CD14-positive monocyte (primary cell): ENCODE data around the gene FRMD4A. TPM values are rescaled to one million over a fixed set of nuclear protein-coding genes. Genes with fewer than 3 reads are reported as not detected.
A peak's percentile ranks its signal among the peaks of the same experiment; 100 is the strongest.

ENCODE experiments used
- DNase-seq, 3 donors: peaks; one replicate each; pipeline ENCODE4 v3.0.0-alpha.2; 2011 to 2022
- H2AFZ ChIP-seq: 2 replicates; pipeline ENCODE4 v1.6.0; 2012; ENCODE audit warnings: mild to moderate bottlenecking, low read depth, low read length, inconsistent platforms; ENCODE audit not compliant: insufficient read depth, poor library complexity, severe bottlenecking
- H3K27ac ChIP-seq, 2 donors: 1 replicate in 1 of 2; 2 replicates in 1 of 2; pipeline ENCODE4 v1.5.1; 2012 to 2013; ENCODE audit warnings: low read length in 2 of 2, control low read depth in 1 of 2, inconsistent platforms in 1 of 2, low read depth in 1 of 2, mild to moderate bottlenecking in 1 of 2
- H3K27me3 ChIP-seq, 2 donors: one replicate each; pipeline versions ENCODE4 v1.6.0 to v1.6.1; 2011 to 2013; ENCODE audit warnings: low read length in 2 of 2; ENCODE audit not compliant: control insufficient read depth in 2 of 2, insufficient read depth in 2 of 2
- H3K36me3 ChIP-seq, 2 donors: replicated peaks in 1 of 2; 1 replicate in 1 of 2; 2 replicates in 1 of 2; pipeline versions ENCODE4 v1.5.1 to v1.6.1; 2012 to 2013; ENCODE audit warnings: low read length in 2 of 2, control low read depth in 1 of 2, inconsistent platforms in 1 of 2, mild to moderate bottlenecking in 1 of 2; ENCODE audit not compliant: insufficient read depth in 2 of 2, control insufficient read depth in 1 of 2
- H3K4me1 ChIP-seq, 2 donors: 1 replicate in 1 of 2; 2 replicates in 1 of 2; pipeline versions ENCODE4 v1.5.1 to v1.6.1; 2012 to 2013; ENCODE audit warnings: low read length in 2 of 2, control low read depth in 1 of 2, inconsistent platforms in 1 of 2, mild to moderate bottlenecking in 1 of 2, moderate library complexity in 1 of 2; ENCODE audit not compliant: insufficient read depth in 2 of 2, control insufficient read depth in 1 of 2
- H3K4me2 ChIP-seq: replicated peaks from 2 replicates; pipeline ENCODE3; 2012; ENCODE audit warnings: low read length, moderate library complexity, mild to moderate bottlenecking; ENCODE audit not compliant: poor library complexity, severe bottlenecking; ENCODE audit errors: extremely low read depth
- H3K4me3 ChIP-seq, 3 experiments: fragments of 200-600 bp in 1 of 3; sonication (generic) in 1 of 3; replicated peaks in 1 of 3; 1 replicate in 2 of 3; 2 replicates in 1 of 3; pipeline ENCODE4 v1.5.1; 2011 to 2013; ENCODE audit warnings: low read length in 3 of 3, mild to moderate bottlenecking in 3 of 3, control low read depth in 2 of 3, low read depth in 2 of 3, inconsistent platforms in 1 of 3, moderate library complexity in 1 of 3
- H3K79me2 ChIP-seq: 2 replicates; pipeline ENCODE4 v1.6.0; 2012; ENCODE audit warnings: mild to moderate bottlenecking, control low read depth, inconsistent platforms, low read length, moderate library complexity; ENCODE audit not compliant: insufficient read depth
- H3K9ac ChIP-seq: 2 replicates; pipeline ENCODE4 v1.6.0; 2017; ENCODE audit warnings: low read length, mild to moderate bottlenecking; ENCODE audit not compliant: insufficient read depth, poor library complexity, severe bottlenecking
- H3K9me3 ChIP-seq, 2 donors: replicated peaks in 1 of 2; 1 replicate in 1 of 2; 2 replicates in 1 of 2; pipeline versions ENCODE4 v1.5.1 to v1.6.1; 2012 to 2013; ENCODE audit warnings: low read length in 2 of 2, control low read depth in 1 of 2; ENCODE audit not compliant: control insufficient read depth in 1 of 2, insufficient read depth in 1 of 2
- H4K20me1 ChIP-seq: 2 replicates; pipeline ENCODE4 v1.6.0; 2012; ENCODE audit warnings: mild to moderate bottlenecking, low read length, control low read depth, moderate library complexity; ENCODE audit not compliant: insufficient read depth
- H3K27ac Mint-ChIP-seq, 7 donors: one replicate each; pipeline ENCODE4 v1.8.0; 2020; ENCODE audit warnings: mild to moderate bottlenecking in 7 of 7, mixed read lengths in 7 of 7, moderate library complexity in 6 of 7, inconsistent platforms in 2 of 7
- H3K27me3 Mint-ChIP-seq, 3 donors: one replicate each; pipeline ENCODE4 v1.8.0; 2021 to 2022; ENCODE audit warnings: low read depth in 3 of 3, mild to moderate bottlenecking in 3 of 3, mixed read lengths in 3 of 3, moderate library complexity in 3 of 3, inconsistent platforms in 1 of 3
- H3K36me3 Mint-ChIP-seq, 2 donors: one replicate each; pipeline ENCODE4 v1.8.0; 2020; ENCODE audit warnings: mixed read lengths in 2 of 2, inconsistent platforms in 1 of 2, mild to moderate bottlenecking in 1 of 2
- H3K4me1 Mint-ChIP-seq: one replicate; pipeline ENCODE4 v1.8.0; 2020; ENCODE audit warnings: mild to moderate bottlenecking, mixed read lengths
- H3K4me3 Mint-ChIP-seq, 2 donors: one replicate each; pipeline ENCODE4 v1.8.0; 2020; ENCODE audit warnings: mild to moderate bottlenecking in 2 of 2, mixed read lengths in 2 of 2, moderate library complexity in 1 of 2
- H3K9me3 Mint-ChIP-seq, 7 donors: one replicate each; pipeline ENCODE4 v1.8.0; 2020 to 2022; ENCODE audit warnings: mixed read lengths in 7 of 7, mild to moderate bottlenecking in 6 of 7, moderate library complexity in 6 of 7, inconsistent platforms in 2 of 7
- WGBS: methylation state at CpG from one replicate; pipeline ENCODE4 v1.1.5; 2013; ENCODE audit warnings: missing lambda C conversion rate; ENCODE audit not compliant: insufficient coverage; 5-methylcytosine and 5-hydroxymethylcytosine counted together
- intact Hi-C, 2 donors: fragments of 100-400 bp; cut with micrococcal nuclease; formaldehyde crosslinking; loops; one replicate each; pipeline versions ENCODE4 v1.15.0 to v1.15.1; 2023
- polyA plus RNA-seq, 3 donors: library from polyadenylated mRNA; depleted of rRNA in 1 of 3; unstranded in 2 of 3; stranded (reverse) in 1 of 3; fragments of 300-500 nt in 2 of 3; fragments of >200 nt in 1 of 3; fragmentation: Illumina TruSeq in 2 of 3; gene quantifications; 1 replicate in 2 of 3; 2 replicates in 1 of 3; pipeline ENCODE4 v1.2.3, GENCODE V29; 2012 to 2021
- TF ChIP-seq, protein P1 (sequence below): fragments of 200-600 bp; IDR thresholded peaks from one replicate; pipeline ENCODE4 v1.8.0; 2022; ENCODE audit warnings: antibody characterized with exemption, mild to moderate bottlenecking

The FRMD4A gene
- polyA plus RNA-seq, 3 donors: 0.12 TPM; not detected in 2

DNA sequence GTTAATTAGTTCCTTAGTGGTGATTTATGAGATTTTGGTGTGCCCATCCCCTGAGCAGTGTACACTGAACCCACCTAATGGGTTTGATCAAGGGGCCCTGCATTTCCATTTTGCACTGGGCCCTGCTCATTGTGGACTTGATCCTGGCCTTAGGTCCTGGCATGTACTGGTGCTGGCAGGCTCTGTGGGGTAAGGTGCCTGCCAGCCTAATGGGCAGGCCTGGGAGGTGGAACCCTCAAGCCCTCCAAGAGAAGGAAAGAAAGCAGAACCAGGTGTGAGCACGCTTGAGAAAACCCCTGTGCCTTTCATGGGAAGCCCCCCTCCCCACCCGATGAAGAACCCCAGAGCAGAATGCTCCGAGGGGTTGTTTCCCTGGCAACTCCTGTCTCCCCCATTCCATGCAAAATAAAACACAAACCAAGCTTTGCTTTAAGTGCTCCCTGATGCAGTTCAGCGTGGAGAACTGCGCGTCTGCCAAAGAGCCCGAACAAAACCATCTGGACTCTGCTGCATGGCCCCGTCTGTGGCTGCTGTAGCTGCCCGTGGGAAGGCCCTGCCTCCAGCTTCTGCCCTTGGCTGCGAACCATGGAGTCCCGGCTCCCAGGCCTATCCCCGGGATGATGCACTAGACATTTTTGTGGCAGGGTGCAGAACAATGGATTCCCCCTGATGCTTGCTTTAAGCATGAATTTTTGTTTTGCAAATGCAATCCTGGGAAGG lies 620.6 kb downstream of the FRMD4A start:
- TF ChIP-seq, protein P1, sequence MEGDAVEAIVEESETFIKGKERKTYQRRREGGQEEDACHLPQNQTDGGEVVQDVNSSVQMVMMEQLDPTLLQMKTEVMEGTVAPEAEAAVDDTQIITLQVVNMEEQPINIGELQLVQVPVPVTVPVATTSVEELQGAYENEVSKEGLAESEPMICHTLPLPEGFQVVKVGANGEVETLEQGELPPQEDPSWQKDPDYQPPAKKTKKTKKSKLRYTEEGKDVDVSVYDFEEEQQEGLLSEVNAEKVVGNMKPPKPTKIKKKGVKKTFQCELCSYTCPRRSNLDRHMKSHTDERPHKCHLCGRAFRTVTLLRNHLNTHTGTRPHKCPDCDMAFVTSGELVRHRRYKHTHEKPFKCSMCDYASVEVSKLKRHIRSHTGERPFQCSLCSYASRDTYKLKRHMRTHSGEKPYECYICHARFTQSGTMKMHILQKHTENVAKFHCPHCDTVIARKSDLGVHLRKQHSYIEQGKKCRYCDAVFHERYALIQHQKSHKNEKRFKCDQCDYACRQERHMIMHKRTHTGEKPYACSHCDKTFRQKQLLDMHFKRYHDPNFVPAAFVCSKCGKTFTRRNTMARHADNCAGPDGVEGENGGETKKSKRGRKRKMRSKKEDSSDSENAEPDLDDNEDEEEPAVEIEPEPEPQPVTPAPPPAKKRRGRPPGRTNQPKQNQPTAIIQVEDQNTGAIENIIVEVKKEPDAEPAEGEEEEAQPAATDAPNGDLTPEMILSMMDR: no peak

GRCh38 chr10:13708256-13708990 lies 622.3 kb downstream of the FRMD4A start:
- Histone ChIP-seq H3K27me3 (no peaks in the 10 kb centered on the region), H2AFZ (no peak overlapping the region), H4K20me1 (no peaks in the 10 kb centered on the region), H3K36me3 (no peaks in the 10 kb centered on the region), H3K4me2 (no peak overlapping the region), H3K27ac (no peak overlapping the region), H3K9me3 (no peaks in the 10 kb centered on the region), H3K79me2 (no peaks in the 10 kb centered on the region), H3K9ac (no peak overlapping the region), H3K4me3 (no peak overlapping the region), H3K4me1 (peaks cover 46 to 49% of the 10 kb centered on the region in 2 donors)
- TF ChIP-seq, protein P1: no peak
- no peak for DNase-seq
- 94% methylated on average over 6 of the region's 8 CpGs for WGBS
- Mint-ChIP-seq H3K27me3 (peaks cover 4 to 27% (median 10%) of the 10 kb centered on the region in 3 donors), H3K36me3 (no peaks in the 10 kb centered on the region), H3K27ac (no peak overlapping the region), H3K4me3 (no peak overlapping the region), H3K4me1 (peaks cover 54% of the 10 kb centered on the region), H3K9me3 (no peaks in the 10 kb centered on the region)
- intact Hi-C loops: no loop called here

More for the DNA sequence above, 620.6 kb downstream of the FRMD4A start:
- no peak overlapping the region for H3K9ac ChIP-seq
- no peaks in the 10 kb centered on the region for H3K9me3 ChIP-seq
- no peak overlapping the region for H3K4me3 ChIP-seq
- intact Hi-C loops: loop anchor here in 1 of 2 donors (5.0 kb wide), 1 partner anchor 162 kb away; no protein-coding TSS in a partner anchor
- H3K27ac Mint-ChIP-seq: peak overlapping the region in 1 of 7 donors; percentile 66
- no peaks in the 10 kb centered on the region for H4K20me1 ChIP-seq
- H3K9me3 Mint-ChIP-seq: no peaks in the 10 kb centered on the region
- no peaks in the 10 kb centered on the region for H3K79me2 ChIP-seq
- H3K4me1 ChIP-seq: peaks cover 35 to 39% of the 10 kb centered on the region in 2 donors
- H3K4me3 Mint-ChIP-seq: no peak overlapping the region
- 97% methylated on average over 12 of the region's 12 CpGs for WGBS
- no peaks in the 10 kb centered on the region for H3K36me3 Mint-ChIP-seq
- no peaks in the 10 kb centered on the region for H3K36me3 ChIP-seq
- peaks cover 5 to 25% (median 10%) of the 10 kb centered on the region in 3 donors for H3K27me3 Mint-ChIP-seq
- H3K4me2 ChIP-seq: no peak overlapping the region
- no peak overlapping the region for H2AFZ ChIP-seq
- peaks cover 43% of the 10 kb centered on the region for H3K4me1 Mint-ChIP-seq
- H3K27ac ChIP-seq: no peak overlapping the region
- DNase-seq: no peak
- H3K27me3 ChIP-seq: no peaks in the 10 kb centered on the region
